OCI-LY7 (cell line): ENCODE data around the gene PDCD6IP. TPM values are rescaled to one million over a fixed set of nuclear protein-coding genes. Genes with fewer than 3 reads are reported as not detected.
"Not testable (repeated sequence)": the region's sequence is repeated elsewhere in the genome, so short reads cannot be mapped to it uniquely, and the experiment has no call there.

Experiments
- BruUV-seq: library from RNA; stranded (reverse); fragments of 400-500 nt; replicated peaks from 2 replicates; lab custom pipeline; 2021; lab: Mats Ljungman, UMichigan
- CTCF ChIA-PET: fragments of 300-600 bp; sonication (Branson Sonifier 250); formaldehyde crosslinking; loops from one replicate; lab custom pipeline; 2022; ENCODE audit warnings: antibody characterized with exemption; ENCODE audit not compliant: unreplicated experiment; lab: Charles Lee
- POLR2A ChIA-PET: fragments of 300-600 bp; sonication (Branson Sonifier 250); formaldehyde crosslinking; loops from one replicate; lab custom pipeline; 2022; ENCODE audit warnings: antibody characterized with exemption; lab: Charles Lee
- DNase-seq: peaks from one replicate; pipeline ENCODE4 v3.0.0-alpha.2; 2015; ENCODE audit warnings: low spot score
- H2AFZ ChIP-seq: fragments of 200-600 bp; sonication (generic), shearing (Covaris generic); 2 replicates; pipeline ENCODE4 v1.6.1; 2014; ENCODE audit warnings: mild to moderate bottlenecking, antibody characterized with exemption, low read length, moderate library complexity
- H3K27ac ChIP-seq: fragments of 200-600 bp; sonication (generic); 2 replicates; pipeline ENCODE4 v1.5.1; 2014; ENCODE audit warnings: mixed run types, low read depth, mild to moderate bottlenecking, moderate library complexity, low read length, inconsistent platforms; ENCODE audit not compliant: poor library complexity, severe bottlenecking
- H3K36me3 ChIP-seq: fragments of 200-600 bp; sonication (generic); 2 replicates; pipeline ENCODE4 v1.6.1; 2014; ENCODE audit warnings: mild to moderate bottlenecking, antibody characterized with exemption, low read length, moderate library complexity, mixed read lengths; ENCODE audit not compliant: insufficient read depth
- H3K4me1 ChIP-seq: fragments of 200-600 bp; sonication (generic); 2 replicates; pipeline ENCODE4 v1.5.1; 2014; ENCODE audit warnings: mild to moderate bottlenecking, low read length; ENCODE audit not compliant: insufficient read depth, poor library complexity, severe bottlenecking
- H3K4me2 ChIP-seq: fragments of 200-600 bp; sonication (generic); 2 replicates; pipeline ENCODE4 v1.6.1; 2014; ENCODE audit warnings: mild to moderate bottlenecking, low read length
- H3K4me3 ChIP-seq: fragments of 200-600 bp; sonication (generic); 2 replicates; pipeline ENCODE4 v1.5.1; 2014; ENCODE audit warnings: mild to moderate bottlenecking, low read depth, low read length; ENCODE audit not compliant: poor library complexity, severe bottlenecking
- H3K79me2 ChIP-seq: fragments of 200-600 bp; sonication (generic); 2 replicates; pipeline ENCODE4 v1.6.1; 2016; ENCODE audit warnings: low read depth, mild to moderate bottlenecking, low read length, moderate library complexity, mixed read lengths; ENCODE audit not compliant: insufficient read depth
- H3K9me2 ChIP-seq: fragments of 200-600 bp; sonication (generic); 2 replicates; pipeline ENCODE4 v1.6.1; 2016; ENCODE audit warnings: mild to moderate bottlenecking, low read length, mixed read lengths; ENCODE audit not compliant: insufficient read depth
- H3K9me3 ChIP-seq: fragments of 200-600 bp; sonication (generic); 2 replicates; pipeline ENCODE4 v1.6.1; 2014; ENCODE audit warnings: mild to moderate bottlenecking, mixed run types, low read length, mixed read lengths
- H4K20me1 ChIP-seq: fragments of 200-600 bp; sonication (generic); 2 replicates; pipeline ENCODE4 v1.6.1; 2014; ENCODE audit warnings: mild to moderate bottlenecking, antibody characterized with exemption, low read length, moderate library complexity, mixed read lengths; ENCODE audit not compliant: insufficient read depth
- EZH2phosphoT487 ChIP-seq: fragments of 200-600 bp; sonication (generic); IDR thresholded peaks from 2 replicates; pipeline ENCODE4 v1.6.1; 2018; ENCODE audit warnings: low read depth, borderline replicate concordance, mild to moderate bottlenecking, mixed run types, antibody characterized with exemption, low read length, moderate library complexity, mixed read lengths
- intact Hi-C: fragments of 100-400 bp; cut with micrococcal nuclease; formaldehyde crosslinking; loops from one replicate; pipeline ENCODE4 v1.10.0; 2022; ENCODE audit not compliant: unreplicated experiment
- total RNA-seq, 2 experiments: library from RNA; depleted of rRNA in 1 of 2; stranded (reverse); fragments of >200 nt in 1 of 2; shearing (Covaris generic) in 1 of 2; gene quantifications; 2 replicates each; pipeline ENCODE4 v1.2.3, GENCODE V29; 2014 to 2022
- TF ChIP-seq, protein P1 (sequence below): fragments of 200-600 bp; sonication (generic); conservative IDR thresholded peaks from 2 replicates; pipeline ENCODE4 v1.5.1; 2014; ENCODE audit warnings: mild to moderate bottlenecking, antibody characterized with exemption, low read length, moderate library complexity, mixed read lengths

The PDCD6IP gene
- total RNA-seq, 2 experiments from 2014 or later: 75.5 to 216 TPM

DNA sequence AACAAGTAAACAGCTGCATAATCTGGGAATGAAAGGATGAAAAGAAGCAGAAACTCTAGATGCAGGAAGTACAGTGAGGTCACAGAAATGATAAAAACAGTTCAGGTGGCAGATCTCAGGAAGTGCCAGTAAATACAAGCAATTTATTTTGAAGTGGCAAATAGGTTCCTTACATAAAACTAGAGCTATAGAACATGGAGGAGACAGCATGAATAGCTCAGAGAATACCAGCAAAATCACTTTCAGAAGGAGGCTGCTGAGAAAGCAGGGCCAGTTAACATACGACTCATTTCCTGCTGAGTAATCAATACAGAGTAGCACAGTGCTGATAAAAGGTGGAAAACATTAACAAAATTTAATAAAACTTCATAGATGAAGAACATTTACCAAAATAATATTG lies 57.0 kb downstream of the PDCD6IP start:
- H3K27ac ChIP-seq, intact Hi-C loops, H2AFZ ChIP-seq, DNase-seq, BruUV-seq, H3K4me3 ChIP-seq, H3K79me2 ChIP-seq, H3K9me3 ChIP-seq, H3K4me1 ChIP-seq, CTCF ChIA-PET, H4K20me1 ChIP-seq, POLR2A ChIA-PET, H3K4me2 ChIP-seq, H3K9me2 ChIP-seq: not testable (repeated sequence)
- peaks cover 65% of the 10 kb centered on the region for H3K36me3 ChIP-seq

GRCh38 chr3:33855884-33856546 lies 57.6 kb downstream of the PDCD6IP start:
- no peak for DNase-seq
- H3K79me2 ChIP-seq: no peaks in the 10 kb centered on the region
- no peak overlapping the region for H3K27ac ChIP-seq
- H3K36me3 ChIP-seq: peaks cover 69% of the 10 kb centered on the region
- BruUV-seq: no TSS peak
- no peak overlapping the region for H2AFZ ChIP-seq
- no peaks in the 10 kb centered on the region for H4K20me1 ChIP-seq
- H3K4me3 ChIP-seq: no peak overlapping the region
- no peaks in the 10 kb centered on the region for H3K9me2 ChIP-seq
- no peak overlapping the region for H3K4me2 ChIP-seq
- ChIA-PET CTCF (no interaction called here), POLR2A (no interaction called here)
- no peaks in the 10 kb centered on the region for H3K4me1 ChIP-seq
- H3K9me3 ChIP-seq: no peaks in the 10 kb centered on the region
- intact Hi-C loops: no loop called here
- TF ChIP-seq EZH2phosphoT487: no peak
- TF ChIP-seq, protein P1, sequence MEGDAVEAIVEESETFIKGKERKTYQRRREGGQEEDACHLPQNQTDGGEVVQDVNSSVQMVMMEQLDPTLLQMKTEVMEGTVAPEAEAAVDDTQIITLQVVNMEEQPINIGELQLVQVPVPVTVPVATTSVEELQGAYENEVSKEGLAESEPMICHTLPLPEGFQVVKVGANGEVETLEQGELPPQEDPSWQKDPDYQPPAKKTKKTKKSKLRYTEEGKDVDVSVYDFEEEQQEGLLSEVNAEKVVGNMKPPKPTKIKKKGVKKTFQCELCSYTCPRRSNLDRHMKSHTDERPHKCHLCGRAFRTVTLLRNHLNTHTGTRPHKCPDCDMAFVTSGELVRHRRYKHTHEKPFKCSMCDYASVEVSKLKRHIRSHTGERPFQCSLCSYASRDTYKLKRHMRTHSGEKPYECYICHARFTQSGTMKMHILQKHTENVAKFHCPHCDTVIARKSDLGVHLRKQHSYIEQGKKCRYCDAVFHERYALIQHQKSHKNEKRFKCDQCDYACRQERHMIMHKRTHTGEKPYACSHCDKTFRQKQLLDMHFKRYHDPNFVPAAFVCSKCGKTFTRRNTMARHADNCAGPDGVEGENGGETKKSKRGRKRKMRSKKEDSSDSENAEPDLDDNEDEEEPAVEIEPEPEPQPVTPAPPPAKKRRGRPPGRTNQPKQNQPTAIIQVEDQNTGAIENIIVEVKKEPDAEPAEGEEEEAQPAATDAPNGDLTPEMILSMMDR: no peak

- H3K9me3 ChIP-seq, H3K4me2 ChIP-seq, H3K4me3 ChIP-seq, H3K27ac ChIP-seq, H3K4me1 ChIP-seq, H3K9me2 ChIP-seq, H3K79me2 ChIP-seq, H4K20me1 ChIP-seq, intact Hi-C loops, DNase-seq, CTCF ChIA-PET, H2AFZ ChIP-seq: not testable (repeated sequence)
- BruUV-seq: TSS peak; percentile 27
- POLR2A ChIA-PET: interaction anchor here (0.6 kb wide), 1 partner anchor 1446 kb away, joined by 4 read pairs; no protein-coding TSS in a partner anchor
- peaks cover 70% of the 10 kb centered on the region for H3K36me3 ChIP-seq
Observed at GRCh38 chr3:33857701-33858100, 59.3 kb downstream of the PDCD6IP start.

DNA sequence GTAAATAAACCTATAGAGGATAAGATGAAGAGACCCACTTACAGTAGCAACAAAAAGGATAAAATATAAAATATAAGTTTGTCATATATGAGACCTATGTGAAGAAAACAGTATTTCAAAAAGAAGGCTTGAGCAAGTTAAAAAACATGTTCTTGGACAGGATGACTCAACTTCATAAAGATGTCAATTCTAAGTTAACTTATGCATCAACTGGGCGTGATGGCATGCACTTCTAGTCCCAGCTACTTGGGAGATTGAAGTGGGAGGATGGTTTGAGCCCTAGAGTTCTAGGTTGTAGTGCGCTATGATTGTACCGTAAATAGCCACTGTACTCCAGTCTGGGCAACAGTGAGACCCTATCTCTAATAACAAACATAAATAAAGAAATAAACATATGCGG lies 59.7 kb downstream of the PDCD6IP start:
- CTCF ChIA-PET: no interaction called here
- no TSS peak for BruUV-seq
- intact Hi-C loops: no loop called here

More for the DNA sequence above, 59.7 kb downstream of the PDCD6IP start:
- Histone ChIP-seq H2AFZ (no peak overlapping the region), H3K4me3 (no peak overlapping the region), H4K20me1 (no peaks in the 10 kb centered on the region), H3K4me1 (no peaks in the 10 kb centered on the region), H3K9me2 (no peaks in the 10 kb centered on the region), H3K9me3 (no peaks in the 10 kb centered on the region), H3K4me2 (no peak overlapping the region), H3K27ac (no peak overlapping the region), H3K36me3 (peaks cover 71% of the 10 kb centered on the region), H3K79me2 (no peaks in the 10 kb centered on the region)
- TF ChIP-seq EZH2phosphoT487: no peak
- TF ChIP-seq, protein P1: no peak
- POLR2A ChIA-PET: no interaction called here
- no peak for DNase-seq
